Epithelial cell of proximal tubule (primary cell): ENCODE results near the gene LARP4. TPM values are rescaled to one million over a fixed set of nuclear protein-coding genes. Genes with fewer than 3 reads are reported as not detected.
A peak's percentile ranks its signal among the peaks of the same experiment; 100 is the strongest.
"Not testable (repeated sequence)": the region's sequence is repeated elsewhere in the genome, so short reads cannot be mapped to it uniquely, and the experiment has no call there.

ENCODE experiments used
- DNase-seq: peaks from one replicate; pipeline ENCODE4 v3.0.0-alpha.2; 2011; ENCODE audit warnings: low read depth
- H3K4me3 ChIP-seq: 2 replicates; pipeline ENCODE4 v1.5.1; 2011; ENCODE audit warnings: low read depth, mild to moderate bottlenecking, low read length
- CTCF ChIP-seq: conservative IDR thresholded peaks from 2 replicates; pipeline ENCODE4 v1.5.1; 2012; ENCODE audit warnings: low read depth, mild to moderate bottlenecking, low read length
- total RNA-seq: library from RNA; depleted of rRNA; stranded (reverse); fragments of >200 nt; gene quantifications from 2 replicates; pipeline ENCODE4 v1.2.3, GENCODE V29; 2015

The LARP4 gene
- total RNA-seq, 1 donor from 2014 or later: 24.0 TPM

GRCh38 chr12:50488801-50489200 lies 88.1 kb downstream of the LARP4 start:
- H3K4me3 ChIP-seq: no peak overlapping the region
- TF ChIP-seq CTCF: no peak
- DNase-seq: no peak

GRCh38 chr12:50498119-50498518 lies 97.4 kb downstream of the LARP4 start:
- H3K4me3 ChIP-seq, DNase-seq: not testable (repeated sequence)

GRCh38 chr12:50504798-50505674 lies 104.4 kb downstream of the LARP4 start, which contains the start of gene DIP2B:
DIP2B (plus strand) TSS chr12:50504985; CDS start chr12:50505141, 156 bp downstream.
- H3K4me3 ChIP-seq: peak within 1 kb of the TSS; percentile 76
- DNase-seq: no peak
- peak; percentile 80 for TF ChIP-seq CTCF

- no peak for DNase-seq
- no peak for TF ChIP-seq CTCF
- H3K4me3 ChIP-seq: peak overlapping the region; percentile 76
These were observed 105.2 kb downstream of the LARP4 start for GRCh38 chr12:50505675-50506530.

GRCh38 chr12:50506753-50507473 lies 106.2 kb downstream of the LARP4 start:
- DNase-seq: no peak
- no peak for TF ChIP-seq CTCF
- peak overlapping the region; percentile 76 for H3K4me3 ChIP-seq

GRCh38 chr12:50507474-50507838 lies 106.8 kb downstream of the LARP4 start:
- no peak for TF ChIP-seq CTCF
- DNase-seq: no peak
- H3K4me3 ChIP-seq: peak overlapping the region; percentile 76

GRCh38 chr12:50507930-50508329 lies 107.2 kb downstream of the LARP4 start:
- no peak for DNase-seq
- no peak for TF ChIP-seq CTCF
- peak overlapping the region; percentile 76 for H3K4me3 ChIP-seq
